Measurements from ENCODE around the gene ZNF385B. TPM values are rescaled to one million over a fixed set of nuclear protein-coding genes. Genes with fewer than 3 reads are reported as not detected.

Gene ZNF385B
- total RNA-seq, 1 experiment from 2014 or later = 9.3 TPM

DNA sequence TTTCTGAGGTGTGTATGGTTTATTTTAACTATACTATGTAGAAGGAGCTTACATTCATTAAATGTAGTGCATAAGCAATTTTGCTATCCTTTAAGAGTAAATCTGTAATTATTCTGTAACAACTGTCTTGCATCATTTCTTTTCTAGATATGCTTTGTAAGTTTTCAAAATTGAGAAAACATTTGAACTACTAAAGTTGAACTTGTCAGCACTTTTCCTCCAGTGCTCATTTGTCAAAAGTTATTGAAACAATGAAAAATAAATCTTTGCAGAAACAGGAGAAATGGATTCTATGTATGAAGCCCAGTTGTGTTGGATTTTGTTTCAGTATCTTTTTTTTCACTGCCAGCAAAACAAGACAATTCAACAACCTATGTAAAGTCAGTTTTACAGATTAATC, 14.5 kb upstream of the ZNF385B start:
- H3K79me2 ChIP-seq (ENCODE audit: insufficient read depth, low read length) = no peaks in the 10 kb centered on the region
- no peak overlapping the region for H3K27ac ChIP-seq (ENCODE audit: low read depth, low read length)
- no peaks in the 10 kb centered on the region for H3K9me2 ChIP-seq (ENCODE audit: insufficient read depth)
- H3K4me3 ChIP-seq (replicated peaks in 1 of 2; ENCODE audit: low read depth in 1 of 2, low read length in 2 of 2) = no peak overlapping the region
- H2AFZ ChIP-seq (ENCODE audit: low read depth, low read length, poor library complexity, severe bottlenecking) = no peak overlapping the region
- H3K27me3 ChIP-seq (ENCODE audit: insufficient read depth, low read length) = no peaks in the 10 kb centered on the region
- ATAC-seq (no peak), DNase-seq (ENCODE audit: low read depth, low spot score) (no peak)
- H3K4me1 ChIP-seq (ENCODE audit: control insufficient read depth in 1 of 2, insufficient read depth in 2 of 2, low read length in 2 of 2) = no peaks in the 10 kb centered on the region
- H3K9ac ChIP-seq (ENCODE audit: low read length) = no peak overlapping the region
- no peaks in the 10 kb centered on the region for H3K36me3 ChIP-seq (ENCODE audit: control insufficient read depth in 1 of 2, insufficient read depth in 2 of 2, low read length in 2 of 2)
- no TSS peak for BruUV-seq (replicated peaks)
- TF ChIP-seq SRF (IDR thresholded peaks at IDR 0.05; ENCODE audit: low read depth) (no peak), EZH2 (IDR thresholded peaks at IDR 0.05) (no peak)
- TF ChIP-seq, protein P1, sequence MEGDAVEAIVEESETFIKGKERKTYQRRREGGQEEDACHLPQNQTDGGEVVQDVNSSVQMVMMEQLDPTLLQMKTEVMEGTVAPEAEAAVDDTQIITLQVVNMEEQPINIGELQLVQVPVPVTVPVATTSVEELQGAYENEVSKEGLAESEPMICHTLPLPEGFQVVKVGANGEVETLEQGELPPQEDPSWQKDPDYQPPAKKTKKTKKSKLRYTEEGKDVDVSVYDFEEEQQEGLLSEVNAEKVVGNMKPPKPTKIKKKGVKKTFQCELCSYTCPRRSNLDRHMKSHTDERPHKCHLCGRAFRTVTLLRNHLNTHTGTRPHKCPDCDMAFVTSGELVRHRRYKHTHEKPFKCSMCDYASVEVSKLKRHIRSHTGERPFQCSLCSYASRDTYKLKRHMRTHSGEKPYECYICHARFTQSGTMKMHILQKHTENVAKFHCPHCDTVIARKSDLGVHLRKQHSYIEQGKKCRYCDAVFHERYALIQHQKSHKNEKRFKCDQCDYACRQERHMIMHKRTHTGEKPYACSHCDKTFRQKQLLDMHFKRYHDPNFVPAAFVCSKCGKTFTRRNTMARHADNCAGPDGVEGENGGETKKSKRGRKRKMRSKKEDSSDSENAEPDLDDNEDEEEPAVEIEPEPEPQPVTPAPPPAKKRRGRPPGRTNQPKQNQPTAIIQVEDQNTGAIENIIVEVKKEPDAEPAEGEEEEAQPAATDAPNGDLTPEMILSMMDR (IDR thresholded peaks at IDR 0.05 in 2 of 3, conservative IDR thresholded peaks at IDR 0.05 in 1 of 3; ENCODE audit: borderline replicate concordance in 1 of 3, insufficient read depth in 1 of 3, low read depth in 2 of 3, low read length in 2 of 3) = no peak
- TF ChIP-seq, protein P2, sequence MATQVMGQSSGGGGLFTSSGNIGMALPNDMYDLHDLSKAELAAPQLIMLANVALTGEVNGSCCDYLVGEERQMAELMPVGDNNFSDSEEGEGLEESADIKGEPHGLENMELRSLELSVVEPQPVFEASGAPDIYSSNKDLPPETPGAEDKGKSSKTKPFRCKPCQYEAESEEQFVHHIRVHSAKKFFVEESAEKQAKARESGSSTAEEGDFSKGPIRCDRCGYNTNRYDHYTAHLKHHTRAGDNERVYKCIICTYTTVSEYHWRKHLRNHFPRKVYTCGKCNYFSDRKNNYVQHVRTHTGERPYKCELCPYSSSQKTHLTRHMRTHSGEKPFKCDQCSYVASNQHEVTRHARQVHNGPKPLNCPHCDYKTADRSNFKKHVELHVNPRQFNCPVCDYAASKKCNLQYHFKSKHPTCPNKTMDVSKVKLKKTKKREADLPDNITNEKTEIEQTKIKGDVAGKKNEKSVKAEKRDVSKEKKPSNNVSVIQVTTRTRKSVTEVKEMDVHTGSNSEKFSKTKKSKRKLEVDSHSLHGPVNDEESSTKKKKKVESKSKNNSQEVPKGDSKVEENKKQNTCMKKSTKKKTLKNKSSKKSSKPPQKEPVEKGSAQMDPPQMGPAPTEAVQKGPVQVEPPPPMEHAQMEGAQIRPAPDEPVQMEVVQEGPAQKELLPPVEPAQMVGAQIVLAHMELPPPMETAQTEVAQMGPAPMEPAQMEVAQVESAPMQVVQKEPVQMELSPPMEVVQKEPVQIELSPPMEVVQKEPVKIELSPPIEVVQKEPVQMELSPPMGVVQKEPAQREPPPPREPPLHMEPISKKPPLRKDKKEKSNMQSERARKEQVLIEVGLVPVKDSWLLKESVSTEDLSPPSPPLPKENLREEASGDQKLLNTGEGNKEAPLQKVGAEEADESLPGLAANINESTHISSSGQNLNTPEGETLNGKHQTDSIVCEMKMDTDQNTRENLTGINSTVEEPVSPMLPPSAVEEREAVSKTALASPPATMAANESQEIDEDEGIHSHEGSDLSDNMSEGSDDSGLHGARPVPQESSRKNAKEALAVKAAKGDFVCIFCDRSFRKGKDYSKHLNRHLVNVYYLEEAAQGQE (IDR thresholded peaks at IDR 0.05; ENCODE audit: low read depth) = no peak
- H4K20me1 ChIP-seq (ENCODE audit: insufficient read depth) = no peaks in the 10 kb centered on the region
- ChIA-PET CTCF (interaction anchor here (1.1 to 1.5 kb wide), 2 partner anchors 9 to 10 kb away, joined by 3 read pairs; no protein-coding TSS in a partner anchor), POLR2A (no interaction called here), RAD21 (ENCODE audit: low non-redundant PET in 1 of 2, low total read pairs in 2 of 2, uncharacterized antibody in 2 of 2, unreplicated experiment in 2 of 2) (no interaction called here)
- intact Hi-C loops (cut with micrococcal nuclease) = no loop called here
- H3K9me3 ChIP-seq (ENCODE audit: control insufficient read depth in 1 of 2, insufficient read depth in 1 of 2, low read depth in 1 of 2, low read length in 2 of 2) = no peaks in the 10 kb centered on the region
- H3K4me2 ChIP-seq (ENCODE audit: low read length) = no peak overlapping the region

Data from HCT116 (cell line).